ENCODE results near the gene HPSE2.
"Not testable (repeated sequence)": the region's sequence is repeated elsewhere in the genome, so short reads cannot be mapped to it uniquely, and the experiment has no call there.

HPSE2 gene

GRCh38 chr10:99235658-99236626, at the start of gene HPSE2:
TSS of gene HPSE2 (minus strand) at chr10:99235852.
- DNase-seq: no peak

DNA sequence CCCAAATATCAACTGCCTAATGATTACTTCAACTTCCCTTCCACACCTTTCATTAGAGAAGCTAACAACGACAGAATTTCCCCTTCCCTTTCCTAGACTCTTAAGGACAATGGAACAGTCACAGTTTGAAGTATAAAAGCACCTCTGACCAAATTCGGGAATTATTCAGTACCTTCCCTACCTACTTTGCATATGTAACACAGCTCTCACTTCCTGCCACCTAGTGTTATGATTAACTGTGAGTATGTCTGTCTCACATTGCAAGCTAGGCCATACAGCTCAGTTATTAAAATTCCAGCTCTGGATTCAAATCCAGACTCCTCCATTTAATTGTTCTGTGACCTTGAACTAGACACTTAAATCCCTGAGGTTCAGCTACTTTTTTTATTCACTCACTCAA, 44.8 kb upstream of the HPSE2 start:
- no peak for DNase-seq

DNA sequence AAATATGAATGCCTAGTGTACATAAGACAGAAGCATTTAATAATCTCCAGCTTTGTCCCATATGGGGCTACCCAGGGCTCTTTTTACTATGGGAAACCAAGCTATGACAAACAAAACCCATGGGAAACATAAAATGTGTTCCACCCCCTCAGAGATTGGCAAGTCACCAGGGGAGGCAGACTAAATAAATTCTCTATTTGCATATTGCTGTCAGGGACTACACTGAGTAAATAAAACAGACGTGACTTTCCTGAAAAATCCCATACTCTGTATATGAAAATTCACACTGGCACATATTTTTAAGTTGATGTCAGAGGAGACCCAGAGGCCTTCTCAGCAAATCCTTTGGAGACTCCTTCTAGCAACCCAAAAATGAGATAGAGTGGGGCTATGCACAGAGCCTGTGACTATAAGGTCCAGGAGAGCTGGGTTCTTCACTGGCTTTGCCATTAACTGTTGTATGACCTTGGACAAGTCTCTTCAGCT, 44.0 kb upstream of the HPSE2 start:
- peak in 1 of 3 experiments; percentile 21 for DNase-seq

- DNase-seq: peak in 1 of 3 experiments; percentile 37
Observed at GRCh38 chr10:99276848-99277486, 41.3 kb upstream of the HPSE2 start.

DNA sequence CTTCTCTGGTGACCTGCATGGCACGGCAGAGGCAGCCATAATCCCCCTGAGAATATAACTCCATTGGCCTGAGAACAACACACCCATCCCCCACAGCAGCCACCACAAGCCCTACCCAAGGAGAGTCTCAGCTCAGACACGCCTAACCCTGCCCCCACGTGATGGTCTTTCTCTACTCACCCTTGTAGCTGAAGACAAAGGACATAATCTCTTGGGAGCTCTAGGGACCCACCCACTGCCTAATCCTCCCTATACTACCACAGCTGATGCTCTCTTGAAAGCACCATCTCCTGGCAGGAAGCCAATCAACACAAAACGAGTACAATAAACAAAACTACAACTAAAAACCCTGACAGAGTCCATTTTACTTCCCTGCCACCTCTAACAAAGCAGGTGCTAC, 30.7 kb upstream of the HPSE2 start:
- peak; percentile 6 to 51 (median 34) for DNase-seq

GRCh38 chr10:99248824-99249223, 13.2 kb upstream of the HPSE2 start:
- no peak for DNase-seq

- not testable (repeated sequence) for DNase-seq
Observed at GRCh38 chr10:99247893-99248292, 12.2 kb upstream of the HPSE2 start.

- no peak for DNase-seq
Observed at GRCh38 chr10:99236627-99237309, 1.1 kb upstream of the HPSE2 start.

- DNase-seq: no peak
Observed at GRCh38 chr10:99234791-99235657, 628 bp downstream of the HPSE2 start.

DNA sequence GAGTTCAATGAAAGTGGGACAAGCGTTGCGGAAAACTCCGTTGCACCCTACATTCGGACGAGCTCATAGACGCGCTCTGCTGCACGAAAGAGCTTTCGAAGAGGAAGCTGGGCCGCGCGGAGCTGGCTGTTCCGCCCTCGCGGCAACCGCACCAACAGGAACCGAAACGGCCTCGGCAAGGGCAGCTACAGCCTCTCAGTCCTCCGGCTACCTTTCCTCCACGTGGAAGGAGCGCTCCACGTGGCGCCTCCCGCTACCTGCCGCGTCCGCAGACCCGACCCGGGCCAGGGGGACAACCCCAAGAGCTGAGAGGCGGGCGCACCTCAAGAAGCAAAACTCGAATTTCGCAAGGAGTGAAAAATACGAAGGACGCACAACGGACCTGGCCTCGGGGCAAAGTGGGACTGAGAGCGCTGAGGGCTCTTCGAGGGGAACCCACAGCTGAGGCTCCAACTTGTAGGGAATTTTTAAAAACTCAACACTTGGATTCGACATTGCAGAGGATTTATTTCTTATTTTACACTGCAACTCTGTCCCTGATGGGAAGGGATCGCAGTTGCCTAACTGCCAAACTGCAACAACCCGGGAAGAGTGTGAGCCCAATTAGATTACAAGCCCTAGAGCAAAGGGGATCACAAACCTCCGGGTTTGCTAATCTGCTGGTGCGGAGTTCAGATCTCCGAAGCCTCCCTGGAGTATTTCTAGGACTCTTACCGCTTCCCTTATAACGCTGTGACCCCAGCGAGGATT, 1.4 kb downstream of the HPSE2 start:
- no peak for DNase-seq

- no peak for DNase-seq
Observed at GRCh38 chr10:99233689-99234037, 2.0 kb downstream of the HPSE2 start.

DNA sequence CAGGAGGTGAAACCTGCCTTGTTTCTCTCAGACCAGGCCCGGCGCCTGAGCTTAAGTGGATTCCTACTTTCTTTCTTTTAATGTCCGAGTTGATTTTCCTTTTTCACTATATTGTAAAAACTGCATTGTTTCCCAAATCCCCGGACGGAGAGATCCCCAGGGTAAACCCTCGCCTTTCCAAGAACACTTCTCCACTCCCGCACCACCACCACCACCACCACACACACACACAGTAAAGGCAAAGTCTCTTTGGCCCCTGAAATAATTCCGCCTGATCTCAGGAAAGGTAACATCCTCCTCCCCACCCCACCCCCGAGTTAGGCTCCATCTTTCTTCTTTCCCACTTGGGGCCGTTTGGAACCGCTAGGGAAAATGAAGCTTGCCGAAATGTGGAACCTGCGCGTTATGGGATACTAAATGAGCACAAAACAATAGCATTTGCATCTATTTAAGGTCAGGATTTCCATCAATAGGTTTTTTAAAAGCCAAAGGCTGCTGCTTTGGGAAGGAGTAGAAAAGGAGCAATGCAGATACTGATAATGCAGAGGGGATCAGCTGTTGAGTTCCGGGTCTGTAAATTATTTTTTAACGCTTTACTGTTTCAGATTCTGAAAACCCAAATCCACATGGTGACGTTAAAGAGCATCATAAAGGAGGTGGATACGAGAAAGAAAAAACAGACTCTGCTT, 2.5 kb downstream of the HPSE2 start:
- DNase-seq: no peak

- no peak for DNase-seq
Observed at GRCh38 chr10:99232360-99232999, 3.2 kb downstream of the HPSE2 start.

DNA sequence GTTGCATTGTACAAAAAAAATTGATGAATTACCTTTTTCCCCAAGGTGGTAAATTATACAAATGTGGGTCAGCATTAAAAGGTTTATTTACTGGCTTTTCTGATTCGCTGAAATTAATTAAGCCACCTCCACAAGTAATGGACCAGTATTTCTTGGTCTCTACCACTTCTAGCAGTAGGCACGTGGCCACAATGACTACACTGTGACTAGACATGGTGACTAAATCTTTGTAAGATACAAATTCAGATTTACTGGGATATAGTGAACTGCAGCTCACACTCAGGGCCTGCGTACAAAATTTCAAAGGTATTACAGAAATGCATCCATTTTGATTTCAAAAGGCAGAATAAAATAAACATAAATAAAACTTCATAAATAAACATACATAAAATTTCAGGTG, 10.9 kb downstream of the HPSE2 start:
- no peak for DNase-seq

GRCh38 chr10:99207340-99207739, 28.3 kb downstream of the HPSE2 start:
- DNase-seq: no peak

DNA sequence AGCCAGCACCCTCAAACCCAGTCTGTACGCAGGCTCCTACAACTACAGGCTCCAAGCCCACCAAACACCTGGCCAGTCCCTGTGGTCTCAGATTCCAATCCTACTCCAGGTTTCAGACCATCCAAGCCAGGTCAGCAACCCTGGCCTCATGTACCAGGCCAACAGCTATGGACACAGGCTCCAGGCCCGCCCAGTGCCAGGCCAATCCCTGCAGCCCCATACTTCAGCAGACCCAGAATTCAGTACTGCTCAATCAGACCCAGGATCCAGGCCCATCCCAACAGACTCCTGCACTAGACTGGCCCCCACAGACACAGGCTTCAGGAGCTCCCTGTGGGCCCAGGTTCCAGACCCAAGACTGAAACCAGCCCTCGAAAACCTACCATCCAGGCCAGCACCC, 32.3 kb downstream of the HPSE2 start:
- DNase-seq: no peak

- DNase-seq: no peak
Observed at GRCh38 chr10:99172950-99173349, 62.7 kb downstream of the HPSE2 start.

GRCh38 chr10:99172128-99172738, 63.4 kb downstream of the HPSE2 start:
- peak; percentile 8 to 68 (median 47) for DNase-seq

GRCh38 chr10:99170116-99170675, 65.5 kb downstream of the HPSE2 start:
- no peak for DNase-seq

GRCh38 chr10:99161165-99161564, 74.5 kb downstream of the HPSE2 start:
- DNase-seq: no peak

All from NCI-H1417 (cell line).